HG03064 (cell line): ENCODE data around the gene HAAO.

Source experiments
- ATAC-seq: cut with Tn5 transposase; IDR thresholded peaks from one replicate; pipeline ENCODE4 v1.9.1; 2021; ENCODE audit warnings: low read depth; ENCODE audit not compliant: unreplicated experiment

HAAO gene

DNA sequence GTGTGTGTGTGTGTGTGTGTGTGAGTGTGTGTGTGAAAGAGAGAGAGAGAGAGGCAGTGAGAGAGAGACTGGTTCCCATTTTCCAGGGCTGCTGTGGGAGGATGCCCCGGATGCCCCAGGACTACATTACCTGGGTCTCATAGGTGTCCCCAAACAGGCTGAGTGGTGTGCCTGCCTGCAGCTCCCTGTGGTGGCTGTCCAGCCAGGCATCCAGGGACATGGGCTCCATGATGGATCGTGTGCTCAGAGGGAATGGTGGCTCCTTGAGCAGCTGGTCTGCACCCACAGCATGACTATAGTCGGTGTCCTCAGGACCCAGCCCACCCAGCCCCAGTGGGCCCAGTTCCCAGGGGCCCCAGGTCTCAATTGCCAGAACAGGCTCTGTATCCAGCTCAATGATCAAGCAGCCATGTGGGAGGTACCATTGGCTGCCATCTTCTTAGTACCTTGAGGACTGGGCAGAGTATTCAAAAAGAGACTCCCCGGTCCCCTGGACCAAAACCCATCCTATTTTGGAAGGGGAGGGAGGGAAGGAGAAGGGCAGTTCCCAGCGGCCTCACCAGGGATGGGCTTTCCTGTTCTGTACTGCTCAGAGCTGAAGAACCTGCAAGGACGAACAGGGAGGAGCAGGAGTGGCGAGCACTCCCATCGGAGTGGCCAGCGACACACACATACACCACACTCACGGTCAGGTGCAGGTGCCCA, 22.6 kb downstream of the HAAO start:
- ATAC-seq, result no peak

DNA sequence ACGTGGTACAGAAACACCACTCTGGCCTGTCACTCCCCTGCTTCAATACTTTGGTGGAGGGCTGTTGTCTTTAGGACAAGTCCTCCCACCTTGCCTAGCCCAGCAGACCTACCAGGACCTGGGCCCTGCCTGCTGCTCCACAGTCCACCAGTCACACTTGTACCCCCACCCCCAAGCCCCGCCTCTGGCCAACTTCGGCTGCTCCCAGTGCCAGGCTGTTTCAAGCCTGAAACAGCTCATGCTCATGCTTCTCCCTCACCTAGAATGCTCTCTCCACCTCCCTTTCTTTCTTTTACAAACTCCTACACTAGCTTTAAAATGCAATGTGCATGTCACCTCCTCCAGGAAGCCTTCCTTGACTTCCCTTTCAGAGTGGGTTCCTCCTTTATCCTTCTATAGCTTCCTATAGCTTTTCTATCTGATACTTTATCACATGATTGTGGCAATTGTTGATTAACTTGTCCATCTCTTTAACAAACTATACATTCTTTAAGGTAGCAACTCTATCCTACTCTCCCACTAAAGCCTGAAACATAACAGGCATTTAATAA, 23.6 kb downstream of the HAAO start:
- no peak for ATAC-seq

DNA sequence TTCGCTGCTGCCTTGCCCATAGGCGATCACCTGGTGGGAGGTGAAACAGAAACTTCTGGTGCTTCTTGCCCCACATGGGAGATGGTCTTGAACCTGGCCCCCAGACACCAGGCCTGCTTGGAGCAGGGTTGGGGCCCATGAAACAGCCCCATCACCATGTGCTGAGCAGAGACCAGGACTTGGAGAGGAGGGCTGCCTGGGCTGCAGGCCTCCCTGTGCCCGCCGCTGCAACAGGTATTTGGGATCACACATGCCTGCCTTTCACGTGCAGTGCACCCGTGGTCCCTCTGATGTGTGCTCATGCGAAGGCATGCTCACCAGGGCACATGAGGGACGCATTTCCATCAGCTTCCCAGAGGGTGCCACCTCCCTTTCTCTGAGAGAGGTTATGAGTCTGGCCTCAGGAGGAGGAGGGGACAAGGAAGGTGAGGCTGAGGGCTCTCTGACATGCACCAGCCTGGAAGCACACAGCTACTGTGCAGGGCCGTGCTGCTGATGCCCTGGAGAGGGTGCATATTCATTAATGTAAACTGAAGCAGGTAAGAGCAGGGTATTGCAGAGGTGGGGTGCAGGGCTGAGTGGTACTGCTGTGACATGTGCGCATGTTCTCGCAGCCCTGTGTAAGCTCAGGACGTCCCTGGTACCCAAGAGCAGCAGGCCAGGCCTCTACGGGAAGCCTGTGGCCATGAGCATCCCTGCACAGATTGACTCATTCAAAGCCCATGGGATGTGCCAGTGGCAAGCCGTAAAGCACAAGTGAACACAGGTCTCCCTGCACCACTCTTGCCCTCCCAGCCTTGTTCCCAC, 24.3 kb downstream of the HAAO start:
- ATAC-seq, result no peak

DNA sequence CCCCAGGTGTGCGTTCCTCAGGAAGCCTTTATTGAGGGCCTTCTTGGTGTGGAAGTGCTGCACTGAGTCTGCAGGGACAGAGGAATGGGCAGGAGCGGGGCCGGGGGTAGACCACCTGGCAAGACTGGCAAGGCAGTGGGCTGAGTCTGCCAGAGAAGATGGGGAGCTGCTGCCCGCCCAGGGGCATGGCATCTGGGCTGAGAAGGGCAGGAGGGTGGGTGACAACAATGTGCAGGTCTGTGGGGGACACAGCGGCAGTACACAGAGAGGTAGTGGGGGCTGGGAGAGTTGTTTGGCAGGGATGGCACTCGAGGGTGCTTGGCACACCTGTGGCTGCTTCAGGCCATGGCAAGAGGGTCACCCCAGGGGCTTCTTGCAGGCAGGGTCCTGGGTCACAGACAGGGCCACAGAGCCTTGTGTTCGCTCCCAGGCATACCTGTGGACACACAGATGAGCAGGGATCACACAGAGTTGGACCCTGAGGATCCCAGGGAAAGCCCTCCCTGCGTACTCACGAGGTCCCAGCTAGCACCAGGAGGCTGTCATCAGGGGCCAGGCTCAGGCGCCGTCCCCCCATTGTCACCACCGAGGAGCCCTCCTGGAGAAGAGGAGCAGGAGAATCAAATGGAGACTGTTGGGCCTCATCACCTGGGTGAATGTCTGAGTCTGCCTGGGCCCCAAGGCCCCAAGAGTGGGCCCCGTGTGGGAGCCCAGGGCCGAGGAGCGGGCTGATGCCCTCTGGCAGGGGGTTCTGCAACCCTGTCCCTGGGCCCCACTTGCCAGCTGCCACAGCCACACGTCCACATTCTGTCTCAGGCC, 25.1 kb downstream of the HAAO start:
- no peak for ATAC-seq

DNA sequence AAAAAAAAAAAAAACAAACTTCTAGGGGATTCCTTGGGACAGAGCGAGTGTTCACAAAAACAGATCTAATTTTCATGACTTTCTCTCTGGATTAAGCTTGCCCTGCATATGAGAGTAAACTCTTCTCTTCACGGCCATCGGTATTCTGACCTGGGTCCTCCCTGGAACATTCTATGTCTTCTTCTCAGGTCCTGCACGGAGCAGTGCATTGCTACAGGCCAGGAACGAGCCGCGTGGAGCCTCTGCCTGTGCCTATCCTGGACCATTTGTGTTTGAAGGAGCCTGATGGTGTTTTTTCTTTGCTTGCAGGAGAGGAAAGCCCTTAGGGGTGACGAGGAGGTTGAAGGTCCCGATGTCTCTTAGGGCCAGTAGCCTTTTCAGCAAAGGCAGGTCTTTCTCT, 26.7 kb downstream of the HAAO start:
- no peak for ATAC-seq

DNA sequence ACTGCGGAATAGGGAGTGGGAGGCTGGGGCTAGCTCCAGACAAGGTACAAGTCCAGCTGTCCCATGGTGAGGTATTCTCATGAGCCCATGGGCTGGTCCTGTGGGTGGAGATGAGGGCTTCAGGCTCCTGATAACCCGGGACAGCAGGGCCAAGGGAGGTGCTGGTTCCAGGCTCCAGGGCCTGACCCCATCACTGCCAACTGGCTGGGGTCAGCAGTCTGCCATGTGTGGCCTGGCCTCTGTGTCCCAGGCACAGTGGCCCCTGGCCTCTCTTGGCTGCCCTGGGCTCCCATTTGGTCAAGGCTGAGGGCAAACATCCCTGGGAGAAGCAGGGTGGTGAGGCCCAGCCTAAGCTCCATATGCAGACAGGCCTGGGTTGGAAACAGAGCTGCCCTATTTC, 27.5 kb downstream of the HAAO start:
- ATAC-seq, result no peak

DNA sequence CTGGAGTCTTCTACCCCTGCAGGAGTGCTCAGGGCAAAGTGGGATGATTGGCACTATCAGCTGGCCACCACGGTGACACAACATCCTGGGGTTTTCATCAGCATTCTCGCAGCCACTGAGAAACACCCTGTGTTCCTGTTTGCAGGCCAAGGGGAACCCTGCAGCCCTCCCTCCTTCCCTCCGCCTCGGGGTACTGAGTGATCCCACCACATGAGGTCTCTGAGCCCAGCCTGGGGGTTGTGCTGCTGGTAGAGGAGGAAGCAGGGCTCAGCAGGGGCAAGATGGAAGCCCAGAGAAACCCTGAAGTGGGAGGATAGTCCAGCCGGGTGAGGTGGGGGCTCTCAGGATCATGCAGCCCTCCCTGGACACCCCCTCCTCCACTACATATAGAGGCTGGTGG, 28.3 kb downstream of the HAAO start, which contains the start of gene OXER1:
TSS of gene OXER1 (minus strand) at position 40 of the 400 bp plus-strand sequence. CDS start 73 bp downstream, outside the sequence.
- no peak for ATAC-seq

DNA sequence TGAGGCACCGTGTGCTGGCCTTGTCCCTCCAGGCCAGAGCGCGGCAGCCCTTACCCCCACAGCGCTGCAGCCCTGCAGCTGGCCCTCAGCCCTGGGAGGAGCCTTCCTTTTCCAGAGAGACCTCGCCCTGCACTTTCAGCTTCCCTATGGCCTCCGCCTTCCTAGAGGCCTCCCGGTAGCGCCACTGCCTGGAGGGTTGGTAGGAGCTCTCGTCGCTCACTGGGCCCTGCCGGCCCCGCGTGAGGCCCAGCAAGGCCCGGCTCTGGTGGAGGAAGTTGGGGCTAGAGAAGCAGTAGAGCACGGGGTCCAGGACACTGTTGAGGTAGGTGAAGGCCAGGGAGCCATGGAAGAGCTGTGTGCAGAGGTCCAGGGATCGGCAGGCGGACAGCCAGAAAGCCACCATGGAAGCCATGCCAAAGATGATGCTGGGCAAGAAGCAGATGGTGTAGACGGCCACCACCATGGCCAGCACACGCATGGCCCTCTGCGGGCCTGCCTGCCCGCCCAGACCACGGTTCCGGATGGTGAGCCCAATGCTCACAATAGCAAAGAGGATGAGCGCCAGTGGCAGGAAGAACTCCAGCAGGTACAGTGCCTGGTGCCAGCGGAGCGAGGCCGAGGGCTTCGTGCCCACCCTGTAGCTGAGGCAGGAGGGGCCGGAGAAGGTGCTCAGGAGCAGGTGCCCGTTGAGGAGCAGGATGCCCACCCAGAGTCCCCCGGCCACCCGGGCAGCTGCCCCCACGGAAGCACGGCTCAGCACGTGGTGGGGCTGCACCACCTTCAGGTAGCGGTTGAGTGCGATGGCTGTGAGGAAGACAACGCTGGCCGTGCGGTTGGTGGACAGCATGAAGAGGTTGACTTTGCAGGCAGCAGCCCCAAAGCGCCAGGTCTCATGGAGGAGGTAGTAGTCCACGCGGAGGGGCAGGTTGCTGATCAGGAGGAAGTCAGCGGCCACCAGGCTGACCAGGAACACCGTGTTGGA, 29.3 kb downstream of the HAAO start:
- ATAC-seq, result no peak

DNA sequence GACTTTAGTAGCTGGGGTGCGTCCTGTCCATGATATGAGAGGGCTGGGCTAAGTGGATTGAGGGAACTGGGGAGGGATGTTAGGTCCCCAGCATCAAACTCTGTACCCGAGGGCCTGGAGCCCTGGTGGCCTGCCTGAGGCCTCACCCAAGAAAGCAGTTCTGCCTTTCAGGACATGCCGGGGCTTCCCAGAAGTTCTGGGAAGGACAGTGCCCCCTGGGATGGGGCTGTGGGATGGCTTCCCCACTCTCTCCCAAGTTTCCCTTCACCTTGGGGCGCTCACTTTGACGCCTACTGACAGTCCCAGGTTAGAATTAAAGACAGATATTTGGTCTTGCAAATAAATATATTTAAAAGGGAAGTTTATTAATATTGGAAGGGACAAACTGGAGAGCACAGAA, 30.2 kb downstream of the HAAO start:
- ATAC-seq, result no peak

DNA sequence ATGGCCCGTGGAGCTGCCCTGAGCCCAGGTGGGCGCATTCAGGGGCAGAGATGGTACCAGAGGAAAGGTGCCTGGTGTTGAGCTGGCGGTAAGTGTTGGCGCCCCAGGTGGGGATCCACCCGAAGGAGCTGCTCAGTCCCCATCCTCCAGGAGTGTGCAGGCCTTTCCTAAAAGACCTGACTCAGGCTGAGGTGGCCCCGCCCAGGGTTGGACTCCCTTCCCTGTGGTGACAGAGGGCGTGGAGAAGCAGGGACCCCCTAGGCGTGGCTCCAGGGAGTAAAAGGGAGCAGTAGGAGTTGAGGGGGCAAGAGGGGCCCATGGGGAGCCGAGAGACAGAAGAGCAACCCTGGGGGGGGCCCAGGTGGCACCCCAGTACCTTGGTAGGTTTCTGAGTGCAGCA, 30.8 kb downstream of the HAAO start:
- no peak for ATAC-seq

DNA sequence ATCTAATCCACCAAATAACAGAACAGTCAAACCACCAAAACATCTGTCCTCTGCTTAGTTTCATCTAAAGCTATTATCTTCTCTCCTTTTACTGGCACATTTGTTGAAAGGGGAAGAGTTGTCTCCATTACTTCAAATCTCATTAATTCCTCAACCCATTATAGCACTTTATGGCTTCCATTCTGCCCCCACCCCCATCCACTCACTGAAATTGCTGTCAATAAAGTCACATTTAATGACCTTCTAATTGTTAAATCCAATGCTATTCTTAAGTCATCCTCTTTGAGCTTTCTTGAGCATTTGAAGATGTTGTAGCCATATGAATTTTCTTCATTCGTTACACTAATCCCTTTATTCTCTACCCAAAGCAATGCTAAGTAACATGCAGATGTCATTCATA, 33.6 kb downstream of the HAAO start:
- ATAC-seq, result no peak

DNA sequence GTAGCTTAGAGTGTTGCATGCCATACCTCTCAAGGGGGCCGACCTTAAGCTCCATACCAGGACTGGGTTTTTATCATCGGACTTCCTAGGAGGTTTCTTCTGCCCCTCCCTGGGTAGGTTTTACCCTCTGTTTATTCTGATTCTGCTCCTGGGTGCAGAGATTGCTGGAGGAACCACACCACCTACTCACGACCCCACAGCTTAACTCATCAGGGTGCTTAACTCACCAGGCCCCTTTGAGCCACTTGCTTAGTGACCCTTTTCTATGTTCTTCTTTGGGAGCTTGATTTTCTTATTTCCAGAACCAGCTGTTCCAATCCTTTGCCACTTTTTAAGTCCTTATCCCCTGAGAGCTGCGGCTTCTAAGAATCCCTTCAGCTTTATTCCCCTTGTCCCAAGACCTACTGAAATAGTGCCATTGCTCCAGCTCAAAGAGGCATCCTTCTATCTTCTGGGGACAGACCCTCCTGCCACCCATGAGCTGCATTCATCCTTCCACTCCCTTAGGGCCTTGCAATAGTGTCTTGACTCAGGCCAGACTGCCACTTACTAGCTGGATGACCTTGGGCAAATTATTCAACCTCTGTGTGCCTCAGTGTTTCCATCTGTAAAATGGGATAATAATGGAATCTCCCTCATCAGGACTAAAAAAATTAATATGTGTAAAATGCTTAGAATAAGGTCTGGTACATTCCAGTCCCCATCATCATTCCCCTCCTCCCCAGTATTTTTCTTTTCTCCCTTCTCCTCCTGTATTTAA, 34.2 kb downstream of the HAAO start:
- ATAC-seq, result no peak

DNA sequence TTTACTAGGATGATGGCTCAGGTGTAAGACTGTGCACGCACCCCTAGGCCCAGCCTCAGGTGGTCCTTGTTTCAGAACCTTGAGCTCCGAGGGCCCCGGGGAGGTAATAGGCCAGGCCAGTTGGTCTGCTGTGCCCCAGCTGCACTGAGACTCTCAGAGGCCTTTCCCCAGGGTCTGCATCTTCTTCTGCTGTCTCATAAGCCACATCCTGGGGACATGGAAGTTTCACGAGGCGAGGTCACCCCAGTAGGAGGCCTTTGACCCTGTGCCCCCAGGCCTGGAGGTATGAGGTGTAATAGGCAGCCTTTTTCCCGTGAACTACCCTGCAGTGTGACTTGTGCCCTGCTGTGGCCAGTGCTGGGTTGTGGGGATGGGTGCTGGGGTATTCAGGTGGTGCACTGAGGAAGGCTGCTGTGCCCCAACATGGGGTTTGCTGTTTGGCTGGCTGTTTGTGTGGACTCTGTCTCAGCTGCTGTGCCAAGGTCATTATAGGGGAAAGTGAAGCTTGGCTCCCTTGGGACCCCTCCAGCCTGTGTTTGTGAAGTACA, 35.3 kb downstream of the HAAO start:
- ATAC-seq, result no peak

DNA sequence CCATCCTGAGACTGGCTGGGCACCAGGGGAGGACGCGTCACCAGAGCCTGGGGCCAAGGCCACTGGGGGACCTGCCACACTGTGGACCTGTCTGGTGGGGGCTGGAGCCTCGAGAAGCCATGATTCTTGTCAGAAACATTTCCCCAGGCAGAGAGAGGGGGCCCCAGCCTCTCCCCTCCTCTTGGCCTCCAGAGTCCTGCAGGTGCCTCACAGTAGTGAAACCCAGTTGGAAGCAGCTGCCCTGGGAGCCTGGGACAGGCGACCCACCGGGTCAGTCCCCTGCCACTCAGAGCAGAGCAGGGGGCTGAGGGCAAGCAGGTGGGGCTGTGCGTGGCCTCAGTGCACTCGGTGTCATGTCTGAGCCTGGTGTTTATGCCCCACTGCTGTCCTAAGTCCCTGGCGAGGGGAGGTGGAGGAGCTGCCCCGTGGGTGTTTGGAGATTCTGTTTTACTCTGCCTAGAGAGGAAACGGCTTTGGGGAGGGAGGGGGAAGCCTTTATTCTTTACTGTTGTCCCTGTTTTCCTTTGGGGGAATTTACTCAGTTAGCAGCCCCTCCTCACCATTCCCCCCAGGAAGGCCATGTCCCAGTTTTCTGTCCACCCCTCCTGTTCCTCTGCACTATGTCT, 36.1 kb downstream of the HAAO start:
- no peak for ATAC-seq

DNA sequence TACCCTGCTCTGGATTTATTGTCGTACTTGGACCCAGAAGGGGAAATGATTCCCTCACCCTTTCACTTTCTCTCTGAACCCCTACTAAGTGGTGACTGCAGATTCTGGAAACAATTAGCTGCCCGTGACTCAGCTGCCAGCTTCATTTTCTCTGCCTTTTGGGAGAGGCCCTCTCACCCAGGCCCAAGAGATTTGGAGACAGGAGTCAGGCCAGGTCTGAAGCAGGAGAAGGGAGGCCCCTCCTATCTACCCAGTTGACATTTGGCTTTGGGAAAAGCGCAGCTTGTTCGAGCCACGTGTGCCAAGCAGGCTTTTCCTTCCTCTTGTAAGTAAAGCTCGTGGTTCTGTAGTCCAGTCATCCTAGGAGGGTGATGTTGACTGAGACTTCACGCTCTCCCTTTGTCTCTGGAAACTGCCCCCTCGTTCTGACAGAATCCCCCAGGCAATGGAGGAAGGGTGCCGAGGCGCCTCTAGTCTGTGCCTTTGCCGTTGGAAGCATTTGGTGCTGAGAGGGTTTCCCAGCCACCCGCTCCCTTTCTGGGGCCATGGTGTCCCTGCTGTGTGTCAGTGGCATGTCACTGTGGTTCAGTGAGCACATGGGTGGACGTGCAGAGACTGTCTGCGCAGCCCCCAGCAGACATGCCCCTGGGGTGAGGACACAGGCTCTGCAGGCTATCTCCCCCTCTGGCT, 37.0 kb downstream of the HAAO start:
- no peak for ATAC-seq

DNA sequence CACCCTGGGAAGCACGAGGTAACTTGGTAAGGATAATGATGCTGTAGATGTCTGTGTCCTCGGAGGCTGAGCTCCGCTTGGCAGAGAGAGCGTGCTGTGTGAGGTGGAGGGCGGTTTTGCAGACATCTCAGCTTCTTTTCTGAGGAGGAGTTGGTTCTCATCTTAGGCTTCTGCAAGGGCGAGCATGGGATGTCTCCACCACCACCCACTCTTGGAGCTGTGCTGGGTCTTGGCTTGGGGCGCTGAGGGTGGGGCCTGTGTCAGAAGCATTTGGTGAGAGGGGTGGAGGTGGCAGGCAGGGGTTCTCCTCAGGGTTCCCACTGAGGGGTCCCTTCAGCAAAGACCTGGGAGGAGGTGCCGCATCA, 37.6 kb downstream of the HAAO start:
- ATAC-seq, result no peak

DNA sequence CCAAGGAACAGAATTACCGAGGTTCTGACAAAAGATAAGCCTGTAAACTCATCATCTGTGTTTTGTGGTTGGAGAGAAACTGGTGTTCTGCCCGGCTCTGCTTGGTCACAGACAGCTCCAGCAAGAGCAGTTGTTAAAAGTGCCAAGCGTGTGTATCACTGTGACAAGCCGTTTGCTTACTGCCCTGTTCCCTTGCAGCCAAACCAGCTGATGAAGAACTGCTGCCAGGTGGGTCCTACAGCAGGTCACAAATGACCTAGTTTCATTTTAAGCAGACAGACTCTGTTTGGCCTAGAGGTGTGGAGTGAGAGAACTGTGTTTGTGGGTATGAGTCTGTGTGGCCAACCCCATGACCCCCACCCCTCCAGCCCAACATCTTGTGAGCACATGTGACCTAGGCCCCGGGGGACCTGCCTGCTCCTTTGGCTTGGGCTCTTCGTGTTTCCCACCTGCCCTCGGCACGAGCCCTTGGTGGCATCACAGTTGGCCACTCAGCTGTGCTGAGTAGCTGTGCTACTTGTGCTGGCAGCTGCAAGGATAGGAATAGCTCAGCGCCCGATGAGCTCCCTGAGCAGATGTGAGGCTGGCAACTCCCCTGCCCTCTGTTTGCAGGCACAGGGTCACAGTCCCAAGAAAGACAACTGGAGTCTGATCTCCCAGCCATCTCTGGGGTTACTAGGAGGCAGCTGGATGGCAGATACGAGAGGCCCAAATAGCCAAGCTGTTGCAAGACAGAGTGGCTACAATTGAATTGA, 38.2 kb downstream of the HAAO start:
- ATAC-seq, result peak; percentile 59
